HG03558 (cell line): ENCODE results near the gene HSPBAP1.
A peak's percentile ranks its signal among the peaks of the same experiment; 100 is the strongest.

ENCODE experiments used
- ATAC-seq: cut with Tn5 transposase; IDR thresholded peaks from one replicate; pipeline ENCODE4 v1.9.1; 2021; ENCODE audit warnings: moderate number of reproducible peaks; ENCODE audit not compliant: unreplicated experiment; ENCODE audit errors: extremely low read depth

Gene HSPBAP1

DNA sequence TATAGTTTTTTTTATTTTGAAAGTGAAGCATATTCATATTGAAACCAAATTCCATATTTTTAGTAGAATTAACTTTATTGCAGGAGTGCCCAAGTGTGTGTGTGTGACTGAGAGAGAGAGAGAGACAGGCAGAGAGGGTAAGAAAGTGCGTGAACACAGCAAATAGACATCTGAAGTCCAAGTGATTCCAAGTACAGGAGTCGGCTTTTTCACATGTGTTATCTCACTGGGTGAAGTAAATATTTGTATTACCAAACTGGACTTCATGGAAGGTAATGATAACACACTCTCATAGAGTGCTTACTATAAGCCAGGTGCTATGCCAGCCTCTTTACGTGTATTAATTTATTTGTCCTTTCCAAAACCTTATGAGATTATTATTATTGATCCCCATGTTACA, 101.0 kb downstream of the HSPBAP1 start:
- ATAC-seq = no peak

DNA sequence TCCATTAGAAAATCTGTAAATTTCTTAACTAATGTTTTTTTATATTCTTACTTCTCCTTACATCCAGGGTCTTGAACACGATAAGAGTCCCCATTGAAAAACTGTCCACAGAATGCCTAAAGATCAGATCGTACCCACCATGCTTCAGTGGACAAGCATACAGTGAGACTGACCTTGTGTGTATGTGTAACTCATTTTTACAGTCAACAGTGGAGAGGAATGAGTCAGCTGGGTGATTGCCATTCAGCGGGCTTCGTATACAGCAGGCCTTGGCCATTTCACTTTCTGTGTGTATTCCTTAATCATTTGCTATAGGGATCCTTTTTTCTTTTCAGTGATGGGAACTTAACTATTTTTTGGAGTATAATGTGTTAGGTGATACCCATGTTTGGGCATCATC, 102.4 kb downstream of the HSPBAP1 start:
- ATAC-seq = peak; percentile 81

DNA sequence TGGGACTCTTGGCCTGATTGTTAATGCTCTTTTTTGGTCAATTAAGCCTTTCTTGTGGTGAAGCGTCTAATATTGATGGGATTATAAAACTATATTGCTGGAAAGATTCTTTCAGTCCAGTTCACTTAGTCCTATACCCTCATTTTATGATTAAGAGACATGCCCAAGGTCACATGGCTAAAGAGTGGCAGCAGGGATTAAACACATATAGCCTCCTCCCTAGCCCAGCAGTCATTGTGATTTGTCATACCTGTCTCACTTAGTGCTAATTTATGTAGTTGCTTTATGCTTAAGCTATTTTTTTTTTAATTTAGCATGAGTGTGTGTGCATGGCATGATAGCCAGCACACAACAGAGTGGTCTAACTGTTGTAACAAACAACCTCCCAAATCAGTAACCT, 103.5 kb downstream of the HSPBAP1 start:
- ATAC-seq = no peak
